Measurements from ENCODE around the gene TMEM212. TPM values are rescaled to one million over a fixed set of nuclear protein-coding genes. Genes with fewer than 3 reads are reported as not detected.

The TMEM212 gene
- total RNA-seq, 6 donors from 2014 or later, result 0.11 to 20.8 (median 3.7) TPM

DNA sequence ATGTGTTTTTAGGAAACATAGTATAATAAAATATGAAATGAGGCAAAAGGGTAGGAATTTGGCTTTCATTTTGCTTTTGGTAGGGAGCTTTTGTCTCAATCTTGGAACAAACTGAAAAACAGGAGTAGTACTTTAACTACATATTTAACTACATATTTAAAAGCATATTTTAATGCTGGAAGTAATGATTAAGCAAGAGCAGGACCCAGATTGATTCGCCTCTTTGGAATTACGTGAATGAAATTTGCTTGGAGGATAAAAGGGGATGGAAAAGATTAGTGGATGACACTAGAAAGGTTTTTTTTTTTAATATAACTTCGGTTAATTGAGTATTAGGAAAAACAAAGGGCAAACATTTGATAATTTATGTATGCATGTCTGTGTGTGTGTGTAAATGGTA lies 11.2 kb upstream of the TMEM212 start:
- ATAC-seq (ENCODE audit: low FRiP score in 2 of 2) (no peak), DNase-seq (no peak)
- Histone ChIP-seq H3K27me3 (no peaks in the 10 kb centered on the region), H3K4me3 (no peak overlapping the region), H3K4me1 (peaks cover 23 to 41% (median 28%) of the 10 kb centered on the region in 4 donors), H3K36me3 (no peaks in the 10 kb centered on the region), H3K27ac (no peak overlapping the region), H3K9me3 (no peaks in the 10 kb centered on the region)
- TF ChIP-seq EP300 (IDR thresholded peaks at IDR 0.05), result no peak
- TF ChIP-seq, protein P1, sequence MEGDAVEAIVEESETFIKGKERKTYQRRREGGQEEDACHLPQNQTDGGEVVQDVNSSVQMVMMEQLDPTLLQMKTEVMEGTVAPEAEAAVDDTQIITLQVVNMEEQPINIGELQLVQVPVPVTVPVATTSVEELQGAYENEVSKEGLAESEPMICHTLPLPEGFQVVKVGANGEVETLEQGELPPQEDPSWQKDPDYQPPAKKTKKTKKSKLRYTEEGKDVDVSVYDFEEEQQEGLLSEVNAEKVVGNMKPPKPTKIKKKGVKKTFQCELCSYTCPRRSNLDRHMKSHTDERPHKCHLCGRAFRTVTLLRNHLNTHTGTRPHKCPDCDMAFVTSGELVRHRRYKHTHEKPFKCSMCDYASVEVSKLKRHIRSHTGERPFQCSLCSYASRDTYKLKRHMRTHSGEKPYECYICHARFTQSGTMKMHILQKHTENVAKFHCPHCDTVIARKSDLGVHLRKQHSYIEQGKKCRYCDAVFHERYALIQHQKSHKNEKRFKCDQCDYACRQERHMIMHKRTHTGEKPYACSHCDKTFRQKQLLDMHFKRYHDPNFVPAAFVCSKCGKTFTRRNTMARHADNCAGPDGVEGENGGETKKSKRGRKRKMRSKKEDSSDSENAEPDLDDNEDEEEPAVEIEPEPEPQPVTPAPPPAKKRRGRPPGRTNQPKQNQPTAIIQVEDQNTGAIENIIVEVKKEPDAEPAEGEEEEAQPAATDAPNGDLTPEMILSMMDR (IDR thresholded peaks at IDR 0.05), result no peak
- no peak for TF ChIP-seq POLR2A (IDR thresholded peaks at IDR 0.05)
- no peak for TF ChIP-seq POLR2AphosphoS5 (IDR thresholded peaks at IDR 0.05)
- WGBS, 2 donors, result 68 to 85% methylated on average over 3 of the region's 3 CpGs

DNA sequence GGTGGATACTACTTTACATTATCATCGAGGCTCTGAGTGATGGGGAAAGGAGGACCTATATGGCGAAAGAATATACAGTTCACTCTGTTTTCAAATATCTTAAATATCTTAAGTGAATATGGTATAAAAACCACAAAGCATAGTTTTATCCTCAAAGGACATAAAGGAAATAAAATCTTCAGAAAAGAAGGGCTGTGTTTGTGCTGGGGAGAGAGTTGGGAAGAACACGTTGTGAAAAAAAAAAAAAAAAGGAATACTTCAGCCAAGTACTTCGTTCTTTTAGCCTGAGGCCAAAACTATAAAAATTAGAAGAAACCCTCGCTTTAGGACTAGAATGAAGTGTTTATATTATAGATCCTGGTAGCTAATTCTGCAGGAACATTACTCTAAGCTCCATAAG lies 10.2 kb upstream of the TMEM212 start:
- no peaks in the 10 kb centered on the region for H3K27me3 ChIP-seq
- 72 to 79% methylated on average over 5 of the region's 5 CpGs for WGBS, 2 donors
- peaks cover 23 to 41% (median 28%) of the 10 kb centered on the region in 4 donors for H3K4me1 ChIP-seq
- no peak overlapping the region for H3K4me3 ChIP-seq
- H3K9me3 ChIP-seq, result no peaks in the 10 kb centered on the region
- no peak overlapping the region for H3K27ac ChIP-seq
- no peak for TF ChIP-seq EP300 (IDR thresholded peaks at IDR 0.05)
- ATAC-seq (ENCODE audit: low FRiP score in 2 of 2), result no peak
- H3K36me3 ChIP-seq, result no peaks in the 10 kb centered on the region
- no peak for DNase-seq

DNA sequence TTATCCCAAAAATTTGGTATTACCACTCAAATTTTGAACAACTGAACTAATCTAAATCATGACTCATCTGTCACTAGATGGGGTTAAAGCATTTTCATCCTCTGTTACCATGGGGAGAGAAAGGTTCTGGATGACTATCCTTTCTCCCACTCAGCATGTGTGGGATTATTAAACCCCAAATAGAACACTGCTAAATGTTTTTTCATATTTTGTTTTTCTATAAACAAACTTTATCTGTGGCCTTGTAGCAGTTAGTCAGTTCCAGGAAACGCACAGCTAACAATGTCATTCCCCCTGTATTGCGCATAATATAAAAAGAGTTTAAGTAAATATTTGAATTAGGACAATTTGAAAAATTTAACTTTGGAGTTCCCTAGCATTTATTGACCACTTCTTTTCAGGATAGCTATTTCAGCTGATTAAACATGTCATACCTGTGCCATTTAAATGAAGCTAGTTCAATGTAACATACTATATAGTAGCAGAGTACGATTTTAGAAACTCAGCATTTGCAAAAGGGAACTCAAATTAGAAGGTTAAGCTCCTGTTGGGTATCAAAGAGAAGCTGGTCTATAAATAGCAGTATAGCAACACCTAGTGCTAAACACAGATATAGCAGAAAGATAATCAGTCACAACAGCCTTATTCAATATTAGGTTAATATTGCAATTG lies 9.2 kb upstream of the TMEM212 start:
- peaks cover 23 to 40% (median 30%) of the 10 kb centered on the region in 4 donors for H3K4me1 ChIP-seq
- ATAC-seq (ENCODE audit: low FRiP score in 2 of 2), result peak in 1 of 2 donors; percentile 59
- TF ChIP-seq, protein P1 (IDR thresholded peaks at IDR 0.05), result peak in 4 of 6 experiments; percentile 32 to 56 (median 48)
- no peak for TF ChIP-seq POLR2A (IDR thresholded peaks at IDR 0.05)
- H3K27ac ChIP-seq, result peak overlapping the region in 2 of 4 donors; percentile 2 to 19
- H3K36me3 ChIP-seq, result no peaks in the 10 kb centered on the region
- no peak for DNase-seq
- no peak overlapping the region for H3K4me3 ChIP-seq
- no peaks in the 10 kb centered on the region for H3K27me3 ChIP-seq
- 20 to 30% methylated on average over 3 of the region's 3 CpGs for WGBS, 2 donors
- H3K9me3 ChIP-seq, result no peaks in the 10 kb centered on the region

DNA sequence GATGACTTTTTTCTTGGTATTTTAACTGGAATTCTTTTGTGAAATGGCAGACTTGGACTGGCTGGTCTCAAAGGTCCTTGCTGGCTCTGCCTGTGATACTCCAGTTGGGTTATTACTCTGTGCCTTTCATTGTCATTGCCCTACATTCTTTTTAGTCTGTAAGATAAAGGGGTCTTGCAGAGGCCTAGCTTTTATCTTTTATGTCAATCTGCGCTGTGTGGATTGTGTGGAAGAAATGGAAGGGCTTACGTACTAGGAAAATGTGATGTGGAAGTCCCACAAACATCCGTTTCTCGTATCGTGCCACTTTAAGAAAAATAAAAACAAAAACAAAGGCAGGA lies 8.7 kb upstream of the TMEM212 start:
- DNase-seq (no peak), ATAC-seq (ENCODE audit: low FRiP score in 2 of 2) (no peak)
- Histone ChIP-seq H3K36me3 (no peaks in the 10 kb centered on the region), H3K27ac (peak overlapping the region in 2 of 4 donors; percentile 2 to 19), H3K4me1 (peaks cover 18 to 38% (median 27%) of the 10 kb centered on the region in 4 donors), H3K9me3 (no peaks in the 10 kb centered on the region), H3K4me3 (no peak overlapping the region), H3K27me3 (no peaks in the 10 kb centered on the region)
- TF ChIP-seq EP300 (IDR thresholded peaks at IDR 0.05) (no peak), POLR2AphosphoS5 (IDR thresholded peaks at IDR 0.05) (no peak), POLR2A (IDR thresholded peaks at IDR 0.05) (no peak)
- TF ChIP-seq, protein P1 (IDR thresholded peaks at IDR 0.05), result no peak
- WGBS, 2 donors, result 64 to 69% methylated on average over 5 of the region's 5 CpGs

DNA sequence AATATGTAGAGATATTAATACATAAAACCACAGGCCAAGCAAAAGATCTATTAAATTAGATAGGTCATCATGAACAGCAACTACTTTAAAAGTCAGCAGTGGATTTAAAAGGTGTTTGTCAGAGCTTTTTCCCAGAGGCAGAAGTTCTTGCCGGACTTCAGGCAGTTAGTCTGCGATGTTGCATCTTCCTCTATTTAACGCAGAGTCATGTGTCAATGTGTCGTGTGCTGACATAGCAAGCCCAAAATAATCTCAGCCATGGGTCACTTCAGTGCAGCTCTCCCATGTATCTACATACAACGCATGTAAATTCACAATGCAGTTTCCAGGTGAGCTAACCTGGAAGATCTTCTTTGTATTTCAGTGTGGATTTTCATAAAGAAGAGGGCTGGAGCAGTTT lies 8.0 kb upstream of the TMEM212 start:
- Histone ChIP-seq H3K4me1 (peaks cover 11 to 31% (median 20%) of the 10 kb centered on the region in 4 donors), H3K36me3 (no peaks in the 10 kb centered on the region), H3K27me3 (no peaks in the 10 kb centered on the region), H3K4me3 (no peak overlapping the region), H3K9me3 (no peaks in the 10 kb centered on the region), H3K27ac (peak overlapping the region in 2 of 4 donors; percentile 2 to 19)
- no peak for TF ChIP-seq POLR2A (IDR thresholded peaks at IDR 0.05)
- TF ChIP-seq EP300 (IDR thresholded peaks at IDR 0.05), result no peak
- TF ChIP-seq POLR2AphosphoS5 (IDR thresholded peaks at IDR 0.05), result no peak
- TF ChIP-seq, protein P1 (IDR thresholded peaks at IDR 0.05), result no peak
- 61 to 75% methylated on average over 5 of the region's 5 CpGs for WGBS, 2 donors
- ATAC-seq (ENCODE audit: low FRiP score in 2 of 2) (peak in 1 of 2 donors; percentile 50), DNase-seq (no peak)
